ENCODE results near the gene ANAPC15.

DNA sequence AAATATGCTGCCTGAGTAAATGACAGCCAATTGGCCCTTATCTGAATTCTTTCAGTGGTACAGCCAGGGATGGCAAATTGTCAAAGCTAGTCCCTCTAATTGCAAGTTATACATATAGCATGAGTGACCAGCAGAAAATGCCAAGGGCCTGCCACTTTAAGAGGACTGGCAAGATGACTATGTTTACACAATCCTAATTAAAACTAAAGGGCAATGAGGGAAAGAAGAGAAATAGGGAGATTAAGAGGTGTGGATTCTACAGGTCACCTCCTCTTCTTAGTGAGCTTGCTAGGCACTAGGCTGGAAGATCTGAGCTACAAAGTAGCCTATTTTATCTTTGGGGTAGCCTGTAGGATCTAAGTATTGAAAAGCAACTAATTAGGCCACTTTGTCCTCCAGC, 45.6 kb downstream of the ANAPC15 start:
- TF ChIP-seq, protein P1, sequence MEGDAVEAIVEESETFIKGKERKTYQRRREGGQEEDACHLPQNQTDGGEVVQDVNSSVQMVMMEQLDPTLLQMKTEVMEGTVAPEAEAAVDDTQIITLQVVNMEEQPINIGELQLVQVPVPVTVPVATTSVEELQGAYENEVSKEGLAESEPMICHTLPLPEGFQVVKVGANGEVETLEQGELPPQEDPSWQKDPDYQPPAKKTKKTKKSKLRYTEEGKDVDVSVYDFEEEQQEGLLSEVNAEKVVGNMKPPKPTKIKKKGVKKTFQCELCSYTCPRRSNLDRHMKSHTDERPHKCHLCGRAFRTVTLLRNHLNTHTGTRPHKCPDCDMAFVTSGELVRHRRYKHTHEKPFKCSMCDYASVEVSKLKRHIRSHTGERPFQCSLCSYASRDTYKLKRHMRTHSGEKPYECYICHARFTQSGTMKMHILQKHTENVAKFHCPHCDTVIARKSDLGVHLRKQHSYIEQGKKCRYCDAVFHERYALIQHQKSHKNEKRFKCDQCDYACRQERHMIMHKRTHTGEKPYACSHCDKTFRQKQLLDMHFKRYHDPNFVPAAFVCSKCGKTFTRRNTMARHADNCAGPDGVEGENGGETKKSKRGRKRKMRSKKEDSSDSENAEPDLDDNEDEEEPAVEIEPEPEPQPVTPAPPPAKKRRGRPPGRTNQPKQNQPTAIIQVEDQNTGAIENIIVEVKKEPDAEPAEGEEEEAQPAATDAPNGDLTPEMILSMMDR (IDR thresholded peaks at IDR 0.05; ENCODE audit: extremely low read depth in 1 of 2, insufficient read depth in 1 of 2, low read depth in 1 of 2, low read length in 2 of 2): no peak
- TF ChIP-seq EZH2 (IDR thresholded peaks at IDR 0.05; ENCODE audit: borderline replicate concordance, low read depth, low read length, severe bottlenecking) (no peak), POLR2A (IDR thresholded peaks at IDR 0.05; ENCODE audit: low read depth, low read length) (no peak), POLR2AphosphoS5 (IDR thresholded peaks at IDR 0.05; ENCODE audit: insufficient read depth, low read depth, low read length) (no peak), GATA2 (IDR thresholded peaks at IDR 0.05; ENCODE audit: insufficient read depth, insufficient read length, low read depth, low read length) (no peak), JUN (IDR thresholded peaks at IDR 0.05; ENCODE audit: borderline replicate concordance, insufficient read depth, insufficient read length, low read depth) (no peak), FOS (IDR thresholded peaks at IDR 0.05; ENCODE audit: borderline replicate concordance, insufficient read depth, low read length) (no peak), MYC (IDR thresholded peaks at IDR 0.05; ENCODE audit: low read depth, low read length) (no peak)
- TF ChIP-seq, protein P2, sequence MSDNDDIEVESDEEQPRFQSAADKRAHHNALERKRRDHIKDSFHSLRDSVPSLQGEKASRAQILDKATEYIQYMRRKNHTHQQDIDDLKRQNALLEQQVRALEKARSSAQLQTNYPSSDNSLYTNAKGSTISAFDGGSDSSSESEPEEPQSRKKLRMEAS (IDR thresholded peaks at IDR 0.05; ENCODE audit: insufficient read depth, insufficient read length): no peak

All from endothelial cell of umbilical vein (primary cell).